Neural progenitor cell (in vitro differentiated cells): ENCODE results near the gene TMEM98.

Experiments
- CTCF ChIP-seq: fragments of 200-600 bp; sonication (generic); IDR thresholded peaks from 2 replicates; pipeline ENCODE4 v1.5.1; 2017; ENCODE audit warnings: antibody characterized with exemption, mild to moderate bottlenecking
- EZH2 ChIP-seq: fragments of 200-600 bp; sonication (generic); IDR thresholded peaks from 2 replicates; pipeline ENCODE4 v1.6.1; 2017; ENCODE audit warnings: antibody characterized with exemption, mild to moderate bottlenecking, moderate library complexity

GRCh38 chr17:32926183-32926582 lies 1.8 kb upstream of the TMEM98 start:
- TF ChIP-seq EZH2 (no peak), CTCF (no peak)
